ENCODE data around the gene NFKBIA.
A peak's percentile ranks its signal among the peaks of the same experiment; 100 is the strongest.
"Not testable (repeated sequence)": the region's sequence is repeated elsewhere in the genome, so short reads cannot be mapped to it uniquely, and the experiment has no call there.

NFKBIA gene

DNA sequence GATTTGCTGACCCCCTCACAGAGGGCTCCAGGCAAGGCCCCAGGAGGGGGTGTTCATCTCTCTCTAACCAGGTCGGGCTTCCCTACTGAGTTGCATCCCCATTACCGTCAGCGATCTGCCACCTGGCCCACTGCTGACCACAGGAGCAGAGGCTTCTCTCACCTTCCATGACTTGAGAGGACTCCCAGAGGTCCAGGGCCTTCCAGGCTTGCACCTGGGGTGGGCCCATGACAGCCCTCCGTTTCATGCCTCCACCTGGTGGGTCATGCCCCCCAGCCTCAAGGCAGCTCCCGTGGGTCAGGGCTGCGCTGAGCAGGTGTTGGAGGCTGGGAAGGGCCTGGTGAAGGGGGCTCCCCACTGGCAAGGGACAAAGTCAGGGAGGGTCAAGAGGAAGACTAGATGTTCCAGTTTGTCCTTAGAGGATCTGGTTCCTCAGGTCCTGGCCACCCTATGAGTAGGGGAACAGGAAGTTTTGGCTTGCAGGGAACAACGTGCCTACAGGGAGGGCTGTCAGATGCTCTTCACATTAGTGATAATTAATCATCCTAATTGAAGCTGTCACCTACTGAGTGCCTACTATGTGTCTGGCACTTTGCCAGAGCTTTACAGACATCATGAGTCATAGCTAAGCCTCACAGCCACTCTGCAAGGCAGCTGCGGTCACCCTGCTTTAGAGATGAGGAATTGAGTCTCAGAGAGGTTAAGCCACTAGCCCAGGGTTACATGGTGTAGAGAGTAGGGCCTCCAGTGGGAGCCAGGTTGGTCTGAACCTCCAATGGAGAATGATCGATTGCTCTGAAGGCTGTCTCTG lies 13.8 kb downstream of the NFKBIA start:
- DNase-seq (ENCODE audit: low spot score): no peak

DNA sequence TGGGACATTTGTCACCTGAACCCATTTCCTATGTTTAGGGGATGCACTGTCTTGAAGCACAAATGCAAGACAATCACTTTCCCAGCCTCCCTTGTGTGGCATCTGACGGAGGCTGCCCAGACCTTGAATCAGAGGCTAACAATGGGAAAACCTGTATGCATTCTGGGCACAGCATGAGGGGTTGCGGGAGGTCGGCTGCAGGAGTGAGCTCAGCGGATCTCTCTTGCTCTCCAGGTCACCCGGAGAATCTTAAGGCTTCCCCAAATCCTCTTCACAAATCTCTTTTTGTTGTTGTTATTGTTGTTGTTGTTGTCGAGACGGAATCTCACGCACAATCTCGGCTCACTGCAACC lies 15.3 kb downstream of the NFKBIA start:
- no peak for DNase-seq (ENCODE audit: low spot score)

DNA sequence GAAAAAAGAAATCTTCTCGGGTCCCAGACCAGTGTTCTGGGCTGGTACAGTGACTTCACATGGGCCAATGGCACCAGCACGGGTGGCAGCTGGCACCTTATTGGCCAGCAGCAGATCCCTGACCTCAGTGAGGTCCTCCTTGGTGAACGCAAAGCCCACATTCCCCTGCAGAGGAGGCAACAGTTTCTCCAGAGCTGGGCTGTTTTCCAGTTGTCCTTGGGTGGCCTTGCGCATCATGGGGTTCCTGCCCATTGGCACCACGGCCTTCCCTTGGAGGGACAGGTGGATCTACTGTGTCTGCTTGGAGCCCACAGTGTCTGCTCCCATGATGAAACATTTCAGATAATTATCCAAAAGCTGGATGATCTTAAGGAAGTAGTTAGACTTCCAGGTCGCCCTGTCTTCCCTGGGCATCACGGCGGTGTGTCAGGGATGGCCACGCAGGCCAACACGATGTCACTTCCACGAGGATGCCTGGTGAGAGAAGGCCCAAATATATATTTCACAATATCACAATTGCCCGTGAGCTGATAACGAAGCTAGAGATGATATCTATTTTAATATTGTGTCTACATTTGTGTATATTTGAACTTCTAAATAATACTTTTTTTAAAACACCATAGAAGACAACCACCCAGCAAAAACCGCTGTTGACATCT lies 15.8 kb downstream of the NFKBIA start:
- no peak for DNase-seq (ENCODE audit: low spot score)

DNA sequence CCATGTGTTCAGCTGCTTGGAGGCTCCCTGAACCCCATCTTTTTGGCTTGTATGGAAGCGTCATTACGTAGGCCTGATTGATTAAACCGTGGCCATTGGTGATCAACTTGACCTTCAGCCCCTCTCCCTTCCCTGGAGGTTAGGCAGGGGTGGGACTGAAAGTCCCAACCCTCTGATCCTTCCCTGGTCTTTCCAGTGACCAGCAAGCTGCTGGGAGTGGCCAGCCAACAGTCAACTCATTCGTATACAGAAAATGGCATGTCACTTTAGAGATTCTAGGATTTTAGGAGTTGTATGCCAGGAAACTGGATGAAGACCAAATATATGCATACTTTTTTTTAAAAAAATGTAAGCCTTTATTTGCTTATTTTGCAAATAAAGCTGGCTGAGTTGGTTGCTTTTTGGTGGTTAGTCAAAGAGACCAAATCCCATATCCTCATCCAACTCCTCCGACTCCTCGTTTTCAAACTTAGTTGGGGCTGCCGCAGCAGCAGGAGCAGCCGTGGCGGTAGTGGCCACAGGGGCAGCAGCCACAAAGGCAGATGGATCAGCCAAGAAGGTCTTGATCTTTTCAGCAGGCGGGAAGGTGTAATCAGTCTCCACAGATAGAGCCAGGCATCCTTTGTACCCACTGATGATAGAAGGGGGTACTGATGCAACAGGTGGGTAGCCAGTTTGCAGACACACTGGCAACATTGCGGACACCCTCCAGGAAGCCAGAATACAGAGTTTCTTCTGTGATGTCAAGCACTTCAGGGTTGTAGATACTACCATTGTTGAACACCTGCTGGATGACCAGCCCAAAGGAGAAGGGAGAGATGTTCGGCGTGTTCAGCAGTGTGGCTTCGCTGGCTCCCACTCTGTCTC lies 16.6 kb downstream of the NFKBIA start:
- DNase-seq (ENCODE audit: low spot score): no peak

DNA sequence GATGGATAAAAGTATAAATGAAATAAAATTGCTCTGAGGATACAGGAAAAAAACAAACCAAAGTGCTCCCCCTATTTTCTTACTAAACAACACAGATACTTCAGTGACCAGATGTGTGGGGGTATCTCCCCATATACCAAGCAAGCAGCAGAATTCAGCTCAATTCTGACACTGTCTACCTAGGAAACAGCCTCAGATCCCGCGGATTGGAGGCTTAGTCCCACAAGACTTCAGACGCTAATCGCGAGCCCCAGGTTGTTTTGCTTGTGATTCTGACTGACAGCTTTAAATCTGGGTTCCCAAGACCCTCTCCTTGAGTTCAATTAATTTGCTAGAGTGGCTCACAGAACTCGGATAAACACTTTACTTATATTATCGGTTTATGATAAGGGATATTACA lies 17.3 kb downstream of the NFKBIA start:
- no peak for DNase-seq (ENCODE audit: low spot score)

DNA sequence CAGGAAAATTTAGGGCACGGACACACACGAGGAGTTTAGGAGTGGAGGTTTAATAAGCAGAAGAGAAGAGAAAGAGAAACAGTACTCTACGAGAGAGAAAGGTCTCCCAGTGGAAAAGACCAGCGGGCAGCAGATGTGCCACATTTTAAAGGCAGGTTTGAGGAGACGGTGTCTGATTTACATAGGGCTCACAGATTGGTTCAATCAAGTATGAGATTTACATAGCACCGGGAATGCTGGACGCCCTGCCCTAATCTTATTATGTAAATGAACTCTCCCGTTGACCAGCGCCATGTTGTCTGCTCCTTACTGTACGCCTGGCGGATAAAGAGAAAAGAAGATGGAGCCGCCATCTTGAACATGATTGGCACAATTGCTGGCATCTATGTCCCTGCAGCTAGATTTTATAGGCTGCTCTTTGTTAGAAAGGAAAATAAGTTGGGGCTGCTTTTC lies 17.9 kb downstream of the NFKBIA start:
- no peak for DNase-seq (ENCODE audit: low spot score)

DNA sequence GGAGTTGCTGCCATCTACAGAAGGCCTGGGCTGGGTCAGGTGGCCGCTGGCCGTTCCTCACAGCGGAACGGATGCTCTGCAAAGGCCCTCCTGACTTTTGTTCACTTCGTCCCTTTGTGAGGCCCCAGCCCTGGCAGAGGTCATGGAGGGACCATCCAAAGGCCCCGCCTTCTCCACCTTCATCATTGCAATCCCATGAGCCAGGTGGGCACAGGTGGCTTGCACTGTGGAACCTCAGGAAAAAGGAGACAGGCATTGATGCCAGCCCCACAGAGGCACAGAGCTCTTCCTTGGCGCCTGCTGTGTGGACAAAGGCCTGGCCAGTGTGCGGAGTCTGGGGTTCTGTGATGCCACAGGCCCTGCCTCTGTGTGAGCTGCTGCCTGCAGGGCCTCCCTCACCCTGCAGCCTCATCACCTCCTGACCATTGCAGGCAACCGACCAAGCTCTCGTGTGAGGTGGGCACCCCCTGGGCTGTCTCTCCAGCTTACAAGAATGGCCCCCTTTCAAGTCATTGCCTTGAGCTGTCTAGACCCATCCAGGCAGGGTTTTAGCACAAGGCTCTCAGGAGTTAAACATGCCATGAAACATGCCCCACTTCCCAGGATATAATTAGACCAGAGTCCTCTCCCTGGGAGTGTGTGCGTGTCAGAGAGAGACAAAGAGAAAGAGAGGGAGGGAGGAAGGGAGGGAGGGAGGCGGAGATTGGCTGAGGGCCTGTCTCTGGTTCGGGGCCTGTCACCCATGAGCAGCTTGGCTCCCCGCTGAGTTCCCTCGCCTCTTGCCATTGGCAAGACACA lies 19.3 kb downstream of the NFKBIA start:
- DNase-seq (ENCODE audit: low spot score): peak; percentile 82

DNA sequence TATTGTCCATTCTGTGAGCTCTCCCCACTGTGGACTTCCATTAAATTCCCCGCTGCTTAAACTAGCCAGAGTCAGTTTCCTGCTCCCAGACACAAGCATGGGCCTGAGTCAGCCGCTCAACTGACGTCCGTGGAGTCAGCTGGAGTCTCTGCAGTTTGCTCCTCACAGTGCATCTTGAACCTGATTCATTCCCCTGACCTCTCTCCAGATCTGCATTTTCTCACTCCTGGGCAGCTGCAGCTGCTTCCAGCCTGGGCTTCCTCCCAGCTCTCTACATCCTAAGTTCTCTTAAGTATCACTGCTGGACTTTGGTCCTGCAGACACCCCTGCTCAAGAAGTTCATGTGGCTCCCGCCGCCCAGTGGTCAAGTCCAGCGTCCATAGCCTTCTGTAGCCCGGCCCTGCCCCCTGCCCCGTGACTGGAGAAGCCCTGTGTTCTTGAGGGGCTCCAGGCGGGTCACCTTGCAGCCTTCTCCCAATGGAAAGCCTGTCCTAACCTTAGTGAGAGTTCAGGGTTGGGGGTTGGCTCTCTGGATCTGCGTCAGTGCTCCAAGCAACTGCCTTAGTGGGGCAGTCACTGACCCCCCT lies 20.0 kb downstream of the NFKBIA start:
- peak; percentile 45 for DNase-seq (ENCODE audit: low spot score)

DNA sequence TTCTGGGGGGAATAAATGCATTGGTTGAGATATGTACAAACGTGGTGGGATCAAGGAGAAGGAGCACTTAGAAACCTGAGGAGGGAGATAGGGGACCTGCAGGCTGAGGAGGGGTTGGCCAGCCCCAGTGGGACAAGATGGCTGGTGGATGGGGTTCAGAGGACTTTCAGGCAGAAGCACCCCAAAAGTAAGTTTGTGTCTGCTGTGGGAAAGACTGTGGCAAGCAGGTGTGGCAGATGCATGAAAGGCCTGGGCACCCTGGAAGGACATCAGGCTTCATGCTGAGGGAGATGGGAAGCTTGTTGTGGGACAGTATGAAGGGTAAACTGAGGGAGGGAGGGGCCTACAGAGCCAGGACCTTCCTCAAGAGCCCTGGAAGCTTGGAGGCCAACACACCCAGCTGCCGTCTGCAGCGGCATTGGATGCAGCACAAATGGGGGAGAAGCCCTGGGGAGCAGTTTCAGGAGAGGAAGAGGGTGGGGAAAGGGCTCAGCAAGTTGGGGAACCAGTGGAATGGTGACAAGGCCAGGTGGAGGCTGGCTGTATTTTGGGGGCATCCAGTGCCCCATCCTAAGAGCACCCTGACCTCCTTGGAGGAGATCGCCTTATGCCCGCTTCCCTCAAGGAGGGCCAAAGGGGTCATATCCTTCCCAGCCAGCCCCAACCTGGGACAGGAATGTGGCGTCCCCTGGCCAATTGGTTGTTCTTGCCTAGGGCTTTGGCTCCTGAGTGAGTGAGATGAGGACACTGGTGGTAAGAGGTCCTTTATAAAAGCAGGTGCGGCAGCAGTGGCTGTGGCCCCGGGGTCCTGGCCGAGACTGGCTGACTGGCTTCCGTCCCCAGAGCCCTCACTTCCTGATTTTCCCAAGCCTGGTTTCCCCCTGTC lies 20.7 kb downstream of the NFKBIA start:
- DNase-seq (ENCODE audit: low spot score): no peak

DNA sequence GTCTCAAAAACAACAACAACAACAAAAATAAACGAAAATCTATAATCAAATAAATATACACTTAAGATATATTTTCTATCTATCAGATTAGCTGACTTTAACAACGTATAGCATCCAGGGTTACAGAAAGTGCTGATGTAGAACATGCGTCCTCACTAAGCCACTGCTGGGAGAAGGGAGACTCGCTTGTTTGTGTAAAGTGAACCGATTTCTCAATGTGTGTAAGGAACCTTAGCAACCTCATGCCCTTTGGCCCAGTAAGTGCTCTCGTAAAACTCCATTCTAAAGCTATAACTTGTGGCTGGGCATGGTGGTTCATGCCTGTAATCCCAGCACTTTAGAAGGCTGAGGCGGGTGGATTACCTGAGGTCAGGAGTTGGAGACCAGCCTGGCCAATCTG lies 23.8 kb downstream of the NFKBIA start:
- no peak for DNase-seq (ENCODE audit: low spot score)

DNA sequence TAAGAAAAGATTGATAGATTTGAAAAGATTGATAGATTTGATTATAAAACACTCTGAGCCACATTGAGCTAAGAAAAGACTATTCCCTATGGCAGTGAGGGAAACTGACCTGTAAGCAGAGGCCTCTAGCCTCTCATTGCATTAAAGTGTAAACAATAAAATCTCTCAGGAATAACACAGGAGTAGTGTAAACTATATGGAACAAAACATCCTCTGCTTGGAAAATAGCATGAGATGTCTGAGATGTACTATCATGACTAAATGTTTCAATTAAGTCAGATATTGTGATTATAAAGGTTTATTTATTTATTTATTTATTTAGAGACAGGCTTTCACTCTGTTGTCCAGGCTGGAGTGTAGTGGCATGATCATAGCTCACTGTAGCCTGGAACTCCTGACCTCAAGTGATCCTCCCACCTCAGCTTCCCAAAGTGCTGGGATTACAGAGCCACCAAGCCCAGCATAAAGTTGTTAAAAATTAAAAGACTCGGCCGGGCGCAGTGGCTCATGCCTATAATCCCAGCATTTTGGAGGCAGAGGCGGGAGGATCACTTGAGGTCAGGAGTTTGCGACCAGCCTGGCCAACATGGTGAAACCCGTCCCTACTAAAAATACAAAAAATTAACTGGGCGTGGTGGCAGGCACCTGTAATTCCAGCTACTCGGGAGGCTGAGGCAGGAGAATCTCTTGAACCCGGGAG lies 25.2 kb downstream of the NFKBIA start:
- DNase-seq (ENCODE audit: low spot score): not testable (repeated sequence)

DNA sequence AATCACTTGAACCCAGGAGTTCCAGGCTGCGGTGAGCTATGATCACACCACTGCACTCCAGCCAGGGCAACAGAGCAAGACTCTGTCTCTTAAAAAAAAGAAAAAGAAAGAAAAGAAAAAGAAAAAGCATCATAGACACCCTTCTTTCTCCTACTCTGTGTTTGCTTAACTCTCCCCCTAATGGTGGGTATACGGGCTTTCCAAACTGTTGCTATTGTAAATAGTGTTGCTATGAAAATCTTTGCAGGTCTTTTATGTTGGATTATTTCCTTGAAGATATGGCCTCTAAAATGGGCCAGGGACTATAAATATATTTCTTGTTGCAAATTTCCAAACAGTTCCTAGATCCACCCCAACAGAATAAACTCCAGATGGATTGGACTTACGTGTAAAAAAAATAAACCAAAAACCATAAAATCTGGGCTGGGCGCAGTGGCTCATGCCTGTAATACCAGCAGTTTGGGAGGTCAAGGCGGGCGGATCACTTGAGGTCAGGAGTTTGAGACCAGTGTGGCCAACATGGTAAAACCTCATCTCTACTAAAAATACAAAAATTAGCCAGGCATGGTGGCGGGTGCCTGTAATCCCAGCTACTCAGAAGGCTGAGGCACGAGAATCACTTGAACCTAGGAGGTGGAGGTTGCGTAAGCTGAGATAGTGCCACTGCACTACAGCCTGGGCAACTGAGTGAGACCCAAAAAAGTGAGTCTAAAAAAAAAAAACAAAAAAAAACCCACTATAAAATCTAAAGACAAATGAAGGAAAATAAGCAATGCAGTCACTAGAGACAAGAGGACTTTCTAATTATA lies 25.9 kb downstream of the NFKBIA start:
- no peak for DNase-seq (ENCODE audit: low spot score)

DNA sequence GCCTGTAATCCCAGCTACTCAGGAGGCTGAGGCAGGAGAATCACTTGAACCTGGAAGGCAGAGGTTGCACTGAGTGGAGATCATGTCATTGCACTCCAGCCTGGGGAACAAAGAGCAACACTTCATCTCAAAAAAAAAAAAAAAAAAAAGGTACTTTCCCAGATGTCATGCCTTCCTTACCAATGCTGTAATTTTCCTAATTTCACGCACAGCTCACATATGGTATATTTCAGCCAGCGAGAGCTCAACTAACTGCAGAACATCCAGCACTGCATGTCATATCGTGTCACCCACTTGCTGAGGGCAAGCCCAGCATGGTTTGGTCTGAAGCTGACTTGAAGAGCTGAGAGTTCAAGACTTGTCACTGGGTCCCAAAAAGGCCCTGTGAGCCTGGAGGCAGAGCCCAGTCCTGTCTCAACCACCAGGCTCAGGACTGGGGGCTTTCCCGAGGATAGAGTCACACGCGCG lies 29.0 kb downstream of the NFKBIA start:
- DNase-seq (ENCODE audit: low spot score): no peak

DNA sequence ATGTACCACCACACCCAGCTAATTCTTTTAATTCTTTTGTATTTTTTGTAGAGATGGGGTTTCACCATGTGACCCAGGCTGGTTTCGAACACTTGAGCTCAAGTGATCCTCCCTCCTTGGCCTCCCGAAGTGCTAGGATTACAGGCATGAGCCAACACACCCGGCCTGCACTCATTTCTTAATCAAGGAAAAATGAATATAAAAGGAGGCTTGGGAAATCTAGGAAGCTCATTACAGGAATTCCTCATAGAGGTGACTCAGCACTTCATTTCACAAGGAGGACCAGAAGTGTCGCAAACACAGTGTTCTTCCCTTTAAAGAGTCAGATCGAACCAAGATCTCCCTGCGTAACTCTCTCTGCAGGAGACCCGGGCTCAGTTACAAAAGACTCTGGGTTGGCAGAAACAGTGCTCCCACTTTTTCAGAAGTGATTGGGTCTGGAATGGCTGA lies 30.3 kb downstream of the NFKBIA start:
- peak; percentile 31 for DNase-seq (ENCODE audit: low spot score)

DNA sequence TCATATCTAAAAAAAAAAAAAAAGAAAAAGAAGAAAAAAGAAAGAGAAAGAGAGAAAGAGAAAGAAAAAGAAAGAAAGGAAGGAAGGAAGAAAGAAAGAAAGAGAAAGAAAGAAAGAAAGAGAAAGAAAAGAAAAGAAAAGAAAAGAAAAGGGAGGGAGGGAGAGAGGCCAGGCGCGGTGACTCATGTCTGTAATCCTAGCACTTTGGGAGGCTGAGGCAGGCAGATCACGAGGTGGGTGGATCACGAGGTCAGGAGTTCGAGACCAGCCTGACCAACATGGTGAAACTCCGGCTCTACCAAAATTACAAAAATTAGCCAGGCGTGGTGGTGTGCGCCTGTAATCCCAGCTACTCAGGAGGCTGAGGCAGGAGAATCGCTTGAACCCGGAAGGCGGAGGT lies 31.3 kb downstream of the NFKBIA start:
- not testable (repeated sequence) for DNase-seq (ENCODE audit: low spot score)

DNA sequence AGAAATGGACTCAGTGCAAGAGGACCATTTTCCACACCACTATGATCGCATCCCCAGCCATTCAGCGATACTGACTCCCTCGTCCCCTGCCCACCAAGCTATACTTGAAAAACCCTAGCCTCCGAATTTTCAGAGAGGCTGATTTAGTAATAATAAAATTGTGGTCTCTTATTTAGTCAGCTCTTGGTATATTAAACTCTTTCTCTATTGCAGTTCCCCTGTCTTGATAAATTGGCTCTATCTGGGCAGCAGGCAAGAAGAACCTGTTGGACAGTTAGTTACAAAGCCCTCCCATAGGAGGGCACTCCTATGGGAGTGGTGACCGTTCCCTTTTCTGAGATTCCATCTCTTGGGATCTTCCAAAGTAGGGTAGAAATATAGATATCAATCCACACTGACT lies 33.6 kb downstream of the NFKBIA start:
- no peak for DNase-seq (ENCODE audit: low spot score)

DNA sequence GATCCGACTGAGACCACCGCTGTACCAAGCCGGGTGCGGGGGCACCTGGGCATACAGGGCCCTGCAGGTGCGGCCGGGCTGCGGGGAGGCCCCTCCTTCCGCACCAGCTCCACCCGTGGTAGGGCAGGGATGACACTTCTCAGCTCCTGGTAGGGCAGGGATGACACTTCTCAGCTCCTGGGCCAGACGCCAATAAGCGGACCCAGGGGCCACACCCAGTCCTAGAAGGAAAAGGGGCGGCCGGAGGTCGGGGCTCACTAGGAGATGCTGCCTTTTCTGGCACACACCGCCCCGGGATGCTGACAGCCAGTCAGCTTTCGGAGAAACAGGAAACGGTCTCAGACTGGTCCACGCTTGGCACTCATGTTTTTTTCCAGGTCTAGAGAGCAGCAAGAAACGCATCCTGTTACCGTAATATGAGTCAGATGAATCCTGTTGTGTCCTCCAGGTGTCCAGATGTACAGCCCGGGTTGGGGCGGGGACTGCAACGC lies 34.8 kb downstream of the NFKBIA start:
- DNase-seq (ENCODE audit: low spot score): no peak

DNA sequence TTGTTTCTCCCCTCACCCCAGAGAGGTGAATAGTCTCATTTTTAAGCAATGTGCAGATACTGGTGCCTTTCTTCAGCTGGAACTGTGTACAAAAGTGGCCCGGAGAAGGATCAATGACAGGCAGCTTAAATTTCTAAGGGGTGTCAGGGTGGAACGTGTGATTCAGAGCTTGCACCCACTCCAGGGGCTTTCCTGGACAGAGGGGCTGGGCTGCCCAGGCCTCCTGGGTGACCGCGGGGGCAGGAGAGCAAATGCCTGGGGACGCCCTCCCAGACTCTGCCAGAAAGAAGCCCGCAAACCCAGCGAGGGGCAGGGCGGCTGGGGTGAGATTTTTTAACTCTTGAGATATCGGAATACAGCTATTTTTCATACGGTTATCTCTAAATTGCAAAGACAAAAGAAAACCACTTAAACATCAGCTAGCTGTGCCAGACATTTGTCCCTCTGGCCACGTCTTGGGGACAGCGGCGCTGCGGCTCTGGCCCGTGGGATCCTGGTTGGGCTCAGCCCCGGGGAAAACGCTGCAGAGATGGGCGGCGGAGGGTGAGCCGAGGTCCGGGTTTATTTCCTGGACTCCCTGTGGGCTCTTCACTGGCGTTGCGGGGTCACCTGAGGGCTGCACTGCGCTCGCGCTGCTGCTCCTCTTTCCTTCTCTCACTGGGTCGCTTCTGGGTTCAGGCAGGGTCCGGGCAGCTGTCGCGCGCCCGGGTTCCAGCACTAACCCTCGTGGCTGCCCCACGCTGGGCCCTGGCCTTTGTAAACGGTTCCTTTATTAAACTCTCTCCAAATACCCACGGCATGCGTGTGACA lies 35.8 kb downstream of the NFKBIA start:
- no peak for DNase-seq (ENCODE audit: low spot score)

Data from pons (tissue), 1 donor.